Measurements from ENCODE around the gene POMC.
"Not testable (repeated sequence)": the region's sequence is repeated elsewhere in the genome, so short reads cannot be mapped to it uniquely, and the experiment has no call there.

POMC gene

DNA sequence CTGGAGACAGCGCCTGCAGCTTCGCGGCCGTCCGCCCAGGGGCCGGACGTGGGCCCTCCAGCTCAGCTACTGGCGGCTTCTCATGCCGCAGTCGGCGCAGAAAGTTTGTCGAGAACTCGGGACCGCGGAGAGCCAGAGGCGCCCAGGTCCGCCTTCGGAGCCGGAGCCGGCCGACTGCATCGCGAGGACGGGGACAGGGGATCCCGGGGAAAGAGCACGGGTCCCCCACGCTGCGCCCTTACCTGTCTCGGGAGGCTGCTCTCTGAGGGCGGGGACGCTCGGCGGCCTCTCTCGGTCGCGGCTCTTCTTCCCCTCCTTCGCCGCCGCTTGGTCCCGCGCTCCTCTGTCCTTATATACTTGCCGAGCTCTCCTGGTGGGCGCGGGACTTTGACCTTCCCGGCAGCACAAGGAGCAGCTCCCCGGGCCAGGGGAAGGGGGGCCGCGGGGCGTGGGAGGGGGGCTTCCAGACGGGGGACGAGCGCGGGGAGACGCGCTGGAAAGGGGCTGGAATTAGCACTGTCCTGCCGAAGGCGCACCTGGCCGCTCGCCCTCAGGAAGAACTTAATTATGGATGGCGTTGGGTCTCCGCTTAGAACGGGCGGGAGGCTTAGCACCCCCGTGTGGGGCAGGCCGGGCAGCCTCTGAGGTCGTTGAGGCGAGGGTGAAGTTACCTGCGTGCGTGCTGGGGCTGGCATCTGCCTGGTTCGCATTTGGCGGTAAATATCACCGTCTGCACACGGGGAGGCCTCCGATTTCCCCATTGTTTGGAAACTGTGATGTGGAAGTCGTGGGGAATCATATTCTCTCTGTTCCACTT lies at the start of gene POMC:
Gene POMC (minus strand): TSS at position 325 of the 817 bp plus-strand sequence. CDS start 3,808 bp downstream, outside the sequence.
- no peak within 1 kb of the TSS for H3K27ac ChIP-seq
- TF ChIP-seq, protein P1, sequence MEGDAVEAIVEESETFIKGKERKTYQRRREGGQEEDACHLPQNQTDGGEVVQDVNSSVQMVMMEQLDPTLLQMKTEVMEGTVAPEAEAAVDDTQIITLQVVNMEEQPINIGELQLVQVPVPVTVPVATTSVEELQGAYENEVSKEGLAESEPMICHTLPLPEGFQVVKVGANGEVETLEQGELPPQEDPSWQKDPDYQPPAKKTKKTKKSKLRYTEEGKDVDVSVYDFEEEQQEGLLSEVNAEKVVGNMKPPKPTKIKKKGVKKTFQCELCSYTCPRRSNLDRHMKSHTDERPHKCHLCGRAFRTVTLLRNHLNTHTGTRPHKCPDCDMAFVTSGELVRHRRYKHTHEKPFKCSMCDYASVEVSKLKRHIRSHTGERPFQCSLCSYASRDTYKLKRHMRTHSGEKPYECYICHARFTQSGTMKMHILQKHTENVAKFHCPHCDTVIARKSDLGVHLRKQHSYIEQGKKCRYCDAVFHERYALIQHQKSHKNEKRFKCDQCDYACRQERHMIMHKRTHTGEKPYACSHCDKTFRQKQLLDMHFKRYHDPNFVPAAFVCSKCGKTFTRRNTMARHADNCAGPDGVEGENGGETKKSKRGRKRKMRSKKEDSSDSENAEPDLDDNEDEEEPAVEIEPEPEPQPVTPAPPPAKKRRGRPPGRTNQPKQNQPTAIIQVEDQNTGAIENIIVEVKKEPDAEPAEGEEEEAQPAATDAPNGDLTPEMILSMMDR (conservative IDR thresholded peaks at IDR 0.05): no peak
- no peak for TF ChIP-seq ZFX (IDR thresholded peaks at IDR 0.05)

GRCh38 chr2:25218100-25218499 lies 49.7 kb upstream of the POMC start:
- TF ChIP-seq ZFX (IDR thresholded peaks at IDR 0.05): no peak
- TF ChIP-seq, protein P1 (conservative IDR thresholded peaks at IDR 0.05): no peak
- H3K27ac ChIP-seq: no peak overlapping the region

DNA sequence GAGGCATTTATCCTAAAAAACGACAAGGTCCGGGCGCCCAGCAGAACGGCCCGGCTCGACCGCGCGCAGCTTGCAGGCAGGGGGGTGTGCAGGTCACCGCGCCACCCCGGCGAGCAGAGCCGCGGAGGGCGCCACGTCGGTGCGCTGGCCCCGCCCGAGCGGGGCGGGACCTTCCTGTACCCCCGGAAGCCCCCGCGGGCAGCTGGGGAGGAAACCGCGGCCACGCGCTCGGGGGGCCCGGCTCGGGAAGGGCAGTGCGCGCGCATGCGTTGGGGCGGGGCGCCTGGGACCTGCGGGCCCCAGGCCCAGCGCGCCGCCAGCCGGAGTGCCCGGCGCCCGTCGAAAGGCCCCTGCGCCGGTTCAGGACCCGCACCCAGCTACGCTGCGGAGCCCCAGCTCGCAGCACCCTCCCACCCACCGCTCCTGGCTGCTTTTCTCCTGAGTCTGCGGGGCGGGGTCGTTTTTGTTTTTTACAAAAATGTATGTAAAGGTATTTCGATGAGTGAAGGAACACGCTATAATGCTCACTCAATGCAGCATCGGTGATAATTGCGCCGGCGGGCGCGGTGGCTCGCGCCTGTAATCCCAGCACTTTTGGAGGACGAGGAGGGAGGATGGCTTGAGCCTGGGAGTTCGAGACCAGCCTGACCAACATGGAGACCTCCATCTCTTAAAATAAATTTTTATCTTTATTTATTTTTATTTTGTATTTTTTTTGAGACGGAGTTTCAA lies 47.7 kb upstream of the POMC start:
- TF ChIP-seq, protein P1 (conservative IDR thresholded peaks at IDR 0.05): no peak
- no peak overlapping the region for H3K27ac ChIP-seq

DNA sequence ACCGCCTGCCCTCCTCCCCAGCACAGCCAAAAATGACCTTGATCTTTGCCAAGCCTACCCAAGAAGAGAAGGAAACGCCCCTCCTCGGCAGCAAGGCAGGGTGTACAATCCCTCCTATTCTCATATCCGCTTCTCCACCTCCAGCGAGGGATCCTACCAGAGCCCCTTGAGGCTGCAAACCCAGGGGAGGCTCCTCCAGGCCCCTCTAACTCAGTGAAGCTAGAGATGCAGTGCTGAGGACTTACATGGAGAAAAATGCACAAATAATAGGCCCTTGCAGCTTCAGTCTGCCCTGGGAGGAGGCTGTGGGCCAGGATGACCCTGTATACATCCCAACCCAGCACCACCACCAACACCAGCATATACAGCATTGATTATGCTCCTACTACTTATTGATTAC lies 46.9 kb upstream of the POMC start:
- no peak for TF ChIP-seq ZFX (IDR thresholded peaks at IDR 0.05)
- TF ChIP-seq, protein P1 (conservative IDR thresholded peaks at IDR 0.05): no peak
- H3K27ac ChIP-seq: no peak overlapping the region

- TF ChIP-seq, protein P1 (conservative IDR thresholded peaks at IDR 0.05): no peak
- no peak for TF ChIP-seq ZFX (IDR thresholded peaks at IDR 0.05)
- no peak overlapping the region for H3K27ac ChIP-seq
Observed at GRCh38 chr2:25213229-25213628, 44.8 kb upstream of the POMC start.

DNA sequence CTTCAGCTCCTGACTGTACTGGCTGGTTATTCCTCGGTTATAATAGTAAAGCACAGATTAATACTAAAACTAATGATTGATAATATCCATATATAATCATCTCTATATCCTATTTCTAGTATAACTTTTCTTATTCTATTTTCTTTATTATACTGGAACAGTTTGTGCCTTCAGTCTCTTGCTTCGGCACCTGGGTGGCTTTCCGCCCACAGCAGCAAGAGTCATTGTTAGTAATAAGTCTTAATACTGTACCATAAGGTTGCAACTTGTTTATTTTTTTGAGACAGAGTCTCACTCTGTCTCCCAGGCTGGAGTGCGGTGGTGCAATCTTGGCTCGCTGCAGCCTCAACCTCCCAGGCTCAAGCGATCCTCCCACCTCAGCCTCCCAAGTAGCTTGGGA lies 42.5 kb upstream of the POMC start:
- H3K27ac ChIP-seq: not testable (repeated sequence)

- H3K27ac ChIP-seq: no peak overlapping the region
- TF ChIP-seq, protein P1 (conservative IDR thresholded peaks at IDR 0.05): no peak
- TF ChIP-seq ZFX (IDR thresholded peaks at IDR 0.05): no peak
Observed at GRCh38 chr2:25207078-25207545, 38.7 kb upstream of the POMC start.

All from C4-2B (cell line).